ENCODE data around the gene GPC5.

GPC5 gene

GRCh38 chr13:91647361-91647990 lies 249.1 kb downstream of the GPC5 start:
- DNase-seq (ENCODE audit: low spot score): peak; percentile 5
- peak; percentile 42 for TF ChIP-seq CTCF (IDR thresholded peaks at IDR 0.05; ENCODE audit: extremely low read depth, missing control alignments)

GRCh38 chr13:91648012-91648411 lies 249.6 kb downstream of the GPC5 start:
- DNase-seq (ENCODE audit: low spot score): no peak
- TF ChIP-seq CTCF (IDR thresholded peaks at IDR 0.05; ENCODE audit: extremely low read depth, missing control alignments): no peak

GRCh38 chr13:91649456-91649855 lies 251.0 kb downstream of the GPC5 start:
- TF ChIP-seq CTCF (IDR thresholded peaks at IDR 0.05; ENCODE audit: extremely low read depth, missing control alignments): no peak
- DNase-seq (ENCODE audit: low spot score): no peak

- DNase-seq (ENCODE audit: low spot score): no peak
- no peak for TF ChIP-seq CTCF (IDR thresholded peaks at IDR 0.05; ENCODE audit: extremely low read depth, missing control alignments)
Measured at GRCh38 chr13:91652404-91653301, 254.2 kb downstream of the GPC5 start.

- DNase-seq (ENCODE audit: low spot score): no peak
- no peak for TF ChIP-seq CTCF (IDR thresholded peaks at IDR 0.05; ENCODE audit: extremely low read depth, missing control alignments)
Measured at GRCh38 chr13:91655731-91656130, 257.3 kb downstream of the GPC5 start.

GRCh38 chr13:91657283-91657682 lies 258.9 kb downstream of the GPC5 start:
- TF ChIP-seq CTCF (IDR thresholded peaks at IDR 0.05; ENCODE audit: extremely low read depth, missing control alignments): no peak
- no peak for DNase-seq (ENCODE audit: low spot score)

All from GM20000 (cell line).